HepG2 (cell line): ENCODE measurements around the gene BSN.

Source experiments
- AGO2 ChIP-seq: fragments of 200-400 bp; formaldehyde crosslinking; optimal IDR thresholded peaks from 2 replicates; pipeline ENCODE3; 2017; ENCODE audit warnings: mild to moderate bottlenecking, low read depth, low read length, moderate library complexity
- BRD4 ChIP-seq: sonication (generic); formaldehyde crosslinking; IDR thresholded peaks from 2 replicates; pipeline ENCODE4 v1.4.0; 2020; ENCODE audit warnings: missing genetic modification reagents
- MYNN ChIP-seq: sonication (generic); formaldehyde crosslinking; IDR thresholded peaks from 2 replicates; pipeline ENCODE4 v1.4.0; 2020; ENCODE audit warnings: mild to moderate bottlenecking, low read depth, missing genetic modification reagents
- NR1H2 ChIP-seq: sonication (generic); formaldehyde crosslinking; IDR thresholded peaks from 2 replicates; pipeline ENCODE4 v1.8.1; 2022; ENCODE audit warnings: low read depth, missing genetic modification reagents, borderline replicate concordance
- SYNCRIP ChIP-seq: fragments of 200-400 bp; formaldehyde crosslinking; IDR thresholded peaks from 2 replicates; pipeline ENCODE4 v1.6.1; 2018; ENCODE audit warnings: mild to moderate bottlenecking, low read depth, low read length; ENCODE audit not compliant: insufficient read depth
- ZNF20 ChIP-seq: sonication (generic); formaldehyde crosslinking; IDR thresholded peaks from 2 replicates; pipeline ENCODE4 v1.4.0; 2020; ENCODE audit warnings: mild to moderate bottlenecking, moderate library complexity, missing genetic modification reagents
- ZNF431 ChIP-seq: sonication (generic); formaldehyde crosslinking; IDR thresholded peaks from 2 replicates; pipeline ENCODE4 v1.9.0; 2022; ENCODE audit warnings: missing genetic modification reagents, low read depth, mild to moderate bottlenecking, borderline replicate concordance
- TF ChIP-seq, protein P1 (sequence below): sonication (generic); formaldehyde crosslinking; IDR thresholded peaks from 2 replicates; pipeline ENCODE4 v1.5.0; 2020; ENCODE audit warnings: mild to moderate bottlenecking, missing genetic modification reagents, moderate library complexity

- no peak for TF ChIP-seq BRD4 (CRISPR knock-in tag)
- no peak for TF ChIP-seq ZNF431 (CRISPR knock-in tag)
- TF ChIP-seq MYNN (CRISPR knock-in tag): no peak
- no peak for TF ChIP-seq AGO2
- TF ChIP-seq, protein P1, sequence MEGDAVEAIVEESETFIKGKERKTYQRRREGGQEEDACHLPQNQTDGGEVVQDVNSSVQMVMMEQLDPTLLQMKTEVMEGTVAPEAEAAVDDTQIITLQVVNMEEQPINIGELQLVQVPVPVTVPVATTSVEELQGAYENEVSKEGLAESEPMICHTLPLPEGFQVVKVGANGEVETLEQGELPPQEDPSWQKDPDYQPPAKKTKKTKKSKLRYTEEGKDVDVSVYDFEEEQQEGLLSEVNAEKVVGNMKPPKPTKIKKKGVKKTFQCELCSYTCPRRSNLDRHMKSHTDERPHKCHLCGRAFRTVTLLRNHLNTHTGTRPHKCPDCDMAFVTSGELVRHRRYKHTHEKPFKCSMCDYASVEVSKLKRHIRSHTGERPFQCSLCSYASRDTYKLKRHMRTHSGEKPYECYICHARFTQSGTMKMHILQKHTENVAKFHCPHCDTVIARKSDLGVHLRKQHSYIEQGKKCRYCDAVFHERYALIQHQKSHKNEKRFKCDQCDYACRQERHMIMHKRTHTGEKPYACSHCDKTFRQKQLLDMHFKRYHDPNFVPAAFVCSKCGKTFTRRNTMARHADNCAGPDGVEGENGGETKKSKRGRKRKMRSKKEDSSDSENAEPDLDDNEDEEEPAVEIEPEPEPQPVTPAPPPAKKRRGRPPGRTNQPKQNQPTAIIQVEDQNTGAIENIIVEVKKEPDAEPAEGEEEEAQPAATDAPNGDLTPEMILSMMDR (CRISPR knock-in tag): no peak
- TF ChIP-seq ZNF20 (CRISPR knock-in tag): no peak
- no peak for TF ChIP-seq NR1H2 (CRISPR knock-in tag)
- TF ChIP-seq SYNCRIP: no peak
These were observed 71.9 kb downstream of the BSN start for GRCh38 chr3:49626101-49626581.
